Hepatocyte (in vitro differentiated cells): ENCODE data around the gene DCST2. TPM values are rescaled to one million over a fixed set of nuclear protein-coding genes. Genes with fewer than 3 reads are reported as not detected.
A peak's percentile ranks its signal among the peaks of the same experiment; 100 is the strongest.

ENCODE experiments used
- DNase-seq: peaks from one replicate; pipeline ENCODE4 v3.0.0-alpha.2; 2016; ENCODE audit warnings: low spot score
- H2AFZ ChIP-seq: fragments of 200-600 bp; sonication (generic); 2 replicates; pipeline ENCODE4 v1.6.0; 2016; ENCODE audit warnings: antibody characterized with exemption, mild to moderate bottlenecking
- H3K27ac ChIP-seq: fragments of 200-600 bp; sonication (generic); 2 replicates; pipeline ENCODE4 v1.5.1; 2016; ENCODE audit warnings: mild to moderate bottlenecking
- H3K27me3 ChIP-seq: fragments of 200-600 bp; sonication (generic); 2 replicates; pipeline ENCODE4 v1.6.1; 2016
- H3K36me3 ChIP-seq: fragments of 200-600 bp; sonication (generic); replicated peaks from 2 replicates; pipeline ENCODE4 v1.5.1; 2016; ENCODE audit warnings: low read depth; ENCODE audit not compliant: insufficient read depth
- H3K4me1 ChIP-seq: fragments of 200-600 bp; sonication (generic); 2 replicates; pipeline ENCODE4 v1.5.1; 2016; ENCODE audit warnings: mild to moderate bottlenecking, moderate library complexity; ENCODE audit not compliant: insufficient read depth
- H3K4me2 ChIP-seq: fragments of 200-600 bp; sonication (generic); 2 replicates; pipeline ENCODE4 v1.6.0; 2016
- H3K4me3 ChIP-seq: fragments of 200-600 bp; sonication (generic); 2 replicates; pipeline ENCODE4 v1.5.1; 2016; ENCODE audit warnings: mild to moderate bottlenecking
- H3K79me2 ChIP-seq: fragments of 200-600 bp; sonication (generic); 2 replicates; pipeline ENCODE4 v1.6.0; 2017; ENCODE audit warnings: mild to moderate bottlenecking
- H3K9me2 ChIP-seq: fragments of 200-600 bp; sonication (generic); replicated peaks from 2 replicates; pipeline ENCODE4 v1.6.0; 2017; ENCODE audit warnings: mild to moderate bottlenecking; ENCODE audit not compliant: insufficient read depth
- H3K9me3 ChIP-seq: fragments of 200-600 bp; sonication (generic); 2 replicates; pipeline ENCODE4 v1.5.1; 2016; ENCODE audit warnings: low read depth, mild to moderate bottlenecking
- H4K20me1 ChIP-seq: fragments of 200-600 bp; sonication (generic); 2 replicates; pipeline ENCODE4 v1.6.0; 2016; ENCODE audit warnings: mild to moderate bottlenecking; ENCODE audit not compliant: insufficient read depth, poor library complexity, severe bottlenecking
- CTCF ChIP-seq: fragments of 200-600 bp; sonication (generic); IDR thresholded peaks from 2 replicates; pipeline ENCODE4 v1.5.1; 2016; ENCODE audit warnings: antibody characterized with exemption, mild to moderate bottlenecking; ENCODE audit not compliant: poor library complexity
- EZH2 ChIP-seq: fragments of 200-600 bp; sonication (generic); IDR thresholded peaks from 2 replicates; pipeline ENCODE4 v1.6.1; 2016; ENCODE audit warnings: antibody characterized with exemption, mild to moderate bottlenecking, borderline replicate concordance
- EZH2phosphoT487 ChIP-seq: fragments of 200-600 bp; sonication (generic); IDR thresholded peaks from one replicate; pipeline ENCODE4 v1.6.1; 2018; ENCODE audit warnings: antibody characterized with exemption, mild to moderate bottlenecking, low read depth, moderate library complexity; ENCODE audit not compliant: unreplicated experiment, severe bottlenecking
- WGBS: methylation state at CpG from one replicate; pipeline ENCODE4 v1.1.6; 2016; ENCODE audit warnings: low lambda C conversion rate; ENCODE audit errors: missing lambda C conversion rate; 5-methylcytosine and 5-hydroxymethylcytosine counted together
- polyA plus RNA-seq: library from polyadenylated mRNA; unstranded; fragments of >200 nt; fragmentation: Nextera tagmentation; extraction: Ambion mirVana; gene quantifications from 2 replicates; pipeline ENCODE4 v1.2.1, GENCODE V29; 2016
- total RNA-seq: library from RNA; depleted of rRNA; stranded (reverse); fragments of >200 nt; gene quantifications from 2 replicates; pipeline ENCODE4 v1.2.3, GENCODE V29; 2014

The DCST2 gene
- total and polyA plus RNA-seq, 2 experiments from 2014 or later = 0.47 to 1.6 TPM

- 3% methylated on average over 8 of the region's 34 CpGs for WGBS
- Histone ChIP-seq H3K4me2 (peak overlapping the region; percentile 95), H2AFZ (peak overlapping the region; percentile 41), H3K9me2 (no peaks in the 10 kb centered on the region), H3K27ac (peak overlapping the region; percentile 92), H3K36me3 (no peaks in the 10 kb centered on the region), H3K79me2 (peaks cover 63% of the 10 kb centered on the region), H3K27me3 (no peaks in the 10 kb centered on the region), H3K4me3 (peak overlapping the region; percentile 94), H4K20me1 (peaks cover 10% of the 10 kb centered on the region), H3K9me3 (no peaks in the 10 kb centered on the region), H3K4me1 (peaks cover 24% of the 10 kb centered on the region)
- DNase-seq = peak; percentile 63
- TF ChIP-seq CTCF = no peak
- no peak for TF ChIP-seq EZH2
- no peak for TF ChIP-seq EZH2phosphoT487
Measured at GRCh38 chr1:155003766-155004351, 29.7 kb downstream of the DCST2 start.

- peaks cover 22% of the 10 kb centered on the region for H3K4me1 ChIP-seq
Measured at GRCh38 chr1:155003227-155003765, 30.3 kb downstream of the DCST2 start.

DNA sequence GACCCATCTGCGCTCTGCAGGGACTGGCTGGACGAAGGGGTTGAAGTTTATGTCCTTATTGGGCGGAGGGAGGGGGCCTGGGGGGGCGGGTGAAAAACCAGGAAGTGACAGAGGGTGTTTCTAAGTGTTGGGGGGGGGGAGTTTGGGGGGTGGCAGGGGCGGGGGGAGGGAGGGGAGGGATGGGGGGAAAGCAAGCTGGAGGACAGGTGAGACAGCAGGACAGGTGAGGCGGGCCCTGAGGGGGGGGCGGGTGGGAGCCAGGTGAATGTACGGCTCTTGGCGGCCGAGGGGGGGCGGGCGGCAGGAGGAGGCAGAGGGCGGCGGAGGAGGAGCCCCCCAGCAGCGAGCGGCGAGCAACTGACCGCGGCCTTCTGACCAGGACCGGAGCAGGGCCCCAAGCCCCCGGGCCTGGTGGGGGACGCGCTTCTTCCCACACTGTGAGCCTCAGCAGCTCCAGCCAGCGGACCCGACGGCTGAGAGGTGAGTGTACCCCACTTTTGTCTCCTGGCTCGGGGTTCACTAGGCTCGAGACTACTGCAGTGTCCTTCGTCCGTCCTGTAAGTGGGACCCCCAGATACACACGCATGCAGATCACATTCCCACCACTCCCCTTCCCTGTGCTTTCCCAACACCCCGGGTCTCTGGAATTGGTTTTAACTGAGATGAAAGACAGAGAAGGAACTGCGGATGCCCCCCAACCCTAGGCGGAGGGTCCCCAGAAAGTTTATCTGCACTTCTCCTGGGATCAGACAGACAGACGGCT, 30.9 kb downstream of the DCST2 start, which contains the start of gene ZBTB7B:
ZBTB7B (plus strand) TSS at position 339 of the 763 bp plus-strand sequence. CDS start 11,859 bp downstream, outside the sequence.
- Histone ChIP-seq H3K36me3 (no peaks in the 10 kb centered on the region), H3K9me3 (no peaks in the 10 kb centered on the region), H3K4me1 (peaks cover 17% of the 10 kb centered on the region), H3K9me2 (no peaks in the 10 kb centered on the region), H4K20me1 (peaks cover 10% of the 10 kb centered on the region), H3K27ac (peak within 1 kb of the TSS; percentile 98), H2AFZ (peak within 1 kb of the TSS; percentile 51), H3K79me2 (peaks cover 53% of the 10 kb centered on the region), H3K27me3 (no peaks in the 10 kb centered on the region), H3K4me3 (peak within 1 kb of the TSS; percentile 94), H3K4me2 (peak within 1 kb of the TSS; percentile 95)
- DNase-seq = peak; percentile 77
- TF ChIP-seq EZH2 (no peak), CTCF (no peak), EZH2phosphoT487 (no peak)
- 2% methylated on average over 13 of the region's 35 CpGs for whole genome bisulfite sequencing

More at GRCh38 chr1:155003227-155003765, 30.3 kb downstream of the DCST2 start:
- H4K20me1 ChIP-seq = peaks cover 10% of the 10 kb centered on the region
- H3K79me2 ChIP-seq = peaks cover 59% of the 10 kb centered on the region
- no peaks in the 10 kb centered on the region for H3K9me3 ChIP-seq
- no peaks in the 10 kb centered on the region for H3K9me2 ChIP-seq
- peak; percentile 63 for DNase-seq
- WGBS = 2% methylated on average over 26 of the region's 37 CpGs
- no peaks in the 10 kb centered on the region for H3K27me3 ChIP-seq
- peak overlapping the region; percentile 95 for H3K4me2 ChIP-seq
- H3K4me3 ChIP-seq = peak overlapping the region; percentile 94
- peak overlapping the region; percentile 92 for H3K27ac ChIP-seq
- no peak for TF ChIP-seq EZH2
- TF ChIP-seq CTCF = no peak
- no peaks in the 10 kb centered on the region for H3K36me3 ChIP-seq
- peak overlapping the region; percentile 41 for H2AFZ ChIP-seq
